Uterus (tissue), 2 donors: ENCODE measurements around the gene KAT2A.

ENCODE experiments used
- CTCF ChIP-seq, 4 experiments: fragments of 200-600 bp in 2 of 4; fragments of 450-650 bp in 2 of 4; sonication (generic) in 2 of 4; IDR thresholded peaks; one replicate each; pipeline ENCODE4 v1.5.1; 2016 to 2019; ENCODE audit warnings: antibody characterized with exemption in 4 of 4, mild to moderate bottlenecking in 2 of 4, moderate library complexity in 1 of 4
- POLR2A ChIP-seq, 2 donors: fragments of 450-650 bp; IDR thresholded peaks; one replicate each; pipeline ENCODE4 v1.6.1; 2016; ENCODE audit warnings: antibody characterized with exemption in 2 of 2, mild to moderate bottlenecking in 1 of 2, moderate library complexity in 1 of 2

- no peak for TF ChIP-seq CTCF (IDR thresholded peaks at IDR 0.05)
- no peak for TF ChIP-seq POLR2A (IDR thresholded peaks at IDR 0.05)
Observed at GRCh38 chr17:42075789-42076188, 45.4 kb downstream of the KAT2A start.
